HepG2 (cell line): ENCODE measurements around the gene SOWAHA. TPM values are rescaled to one million over a fixed set of nuclear protein-coding genes. Genes with fewer than 3 reads are reported as not detected.
A peak's percentile ranks its signal among the peaks of the same experiment; 100 is the strongest.

ENCODE experiments used
- AKAP8 ChIP-seq: sonication (generic); formaldehyde crosslinking; IDR thresholded peaks from 2 replicates; pipeline ENCODE4 v1.5.1; 2020; ENCODE audit warnings: mild to moderate bottlenecking, missing genetic modification reagents
- HES4 ChIP-seq: sonication (generic); formaldehyde crosslinking; IDR thresholded peaks from 2 replicates; pipeline ENCODE4 v1.9.0; 2021; ENCODE audit warnings: mild to moderate bottlenecking, missing genetic modification reagents, borderline replicate concordance
- HMG20A ChIP-seq: IDR thresholded peaks from 2 replicates; pipeline ENCODE4 v1.6.1; 2016; ENCODE audit warnings: borderline replicate concordance
- HNRNPH1 ChIP-seq: fragments of 200-400 bp; formaldehyde crosslinking; optimal IDR thresholded peaks from 2 replicates; pipeline ENCODE3; 2017; ENCODE audit warnings: mild to moderate bottlenecking, low read depth, low read length
- KDM4B ChIP-seq: sonication (generic); formaldehyde crosslinking; IDR thresholded peaks from 2 replicates; pipeline ENCODE4 v1.4.0; 2020; ENCODE audit warnings: missing genetic modification reagents
- PHF5A ChIP-seq: IDR thresholded peaks from one replicate; pipeline ENCODE4 v1.6.1; 2018; ENCODE audit warnings: low read depth, missing genetic modification reagents; ENCODE audit not compliant: unreplicated experiment
- RAD21 ChIP-seq: fragments of 450-650 bp; formaldehyde crosslinking; IDR thresholded peaks from 2 replicates; pipeline ENCODE4 v1.5.0; 2020; ENCODE audit warnings: mild to moderate bottlenecking
- SIN3A ChIP-seq: IDR thresholded peaks from 2 replicates; pipeline ENCODE4 v1.6.1; 2011; ENCODE audit warnings: low read depth, mild to moderate bottlenecking, control low read depth, low read length, borderline replicate concordance
- SMAD9 ChIP-seq: sonication (generic); formaldehyde crosslinking; IDR thresholded peaks from 2 replicates; pipeline ENCODE4 v1.5.1; 2020; ENCODE audit warnings: mild to moderate bottlenecking, missing genetic modification reagents
- THAP11 ChIP-seq: IDR thresholded peaks from 2 replicates; pipeline ENCODE4 v1.6.1; 2016; ENCODE audit warnings: missing biosample characterization, missing genetic modification reagents
- ZNF24 ChIP-seq: fragments of 450-650 bp; IDR thresholded peaks from 2 replicates; pipeline ENCODE4 v1.6.1; 2017; ENCODE audit warnings: antibody characterized with exemption, mild to moderate bottlenecking
- ZNF33B ChIP-seq: sonication (generic); formaldehyde crosslinking; IDR thresholded peaks from 2 replicates; pipeline ENCODE4 v1.5.1; 2020; ENCODE audit warnings: mild to moderate bottlenecking, missing genetic modification reagents
- ZNF34 ChIP-seq: sonication (generic); formaldehyde crosslinking; IDR thresholded peaks from 2 replicates; pipeline ENCODE4 v1.4.0; 2020; ENCODE audit warnings: mild to moderate bottlenecking, missing genetic modification reagents, borderline replicate concordance
- polyA plus RNA-seq, 8 experiments: library from polyadenylated mRNA; depleted of rRNA in 3 of 8; stranded (reverse) in 7 of 8; unstranded in 1 of 8; fragments of >200 nt; fragmentation: Illumina TruSeq in 4 of 8; extraction: Trizol in 4 of 8; gene quantifications; 2 replicates each; pipeline versions ENCODE4 v1.2.1 to v1.2.3, GENCODE V29; 2011 to 2016; ENCODE audit warnings: low read depth in 4 of 8, missing spikeins in 1 of 8, mixed read lengths in 1 of 8; ENCODE audit not compliant: insufficient read depth in 1 of 8
- total RNA-seq, 5 experiments: library from RNA; depleted of rRNA; stranded (reverse); fragments of >200 nt; fragmentation: Illumina TruSeq; extraction: Trizol; gene quantifications; 2 replicates each; pipeline ENCODE4 v1.2.3, GENCODE V29; 2016; ENCODE audit warnings: low read depth in 1 of 5
- TF ChIP-seq, protein P1 (sequence below): sonication (generic); formaldehyde crosslinking; IDR thresholded peaks from 2 replicates; pipeline ENCODE4 v1.4.0; 2020; ENCODE audit warnings: mild to moderate bottlenecking, low read depth, missing genetic modification reagents
- TF ChIP-seq, protein P2 (sequence below): IDR thresholded peaks from 2 replicates; pipeline ENCODE4 v1.6.1; 2016; ENCODE audit warnings: low read depth, borderline replicate concordance
- TF ChIP-seq, protein P3 (sequence below): sonication (generic); formaldehyde crosslinking; IDR thresholded peaks from 2 replicates; pipeline ENCODE4 v1.4.0; 2020; ENCODE audit warnings: mild to moderate bottlenecking, missing genetic modification reagents
- TF ChIP-seq, protein P4 (sequence below): sonication (generic); formaldehyde crosslinking; IDR thresholded peaks from 2 replicates; pipeline ENCODE4 v1.4.0; 2020; ENCODE audit warnings: missing genetic modification reagents
- TF ChIP-seq, protein P5 (sequence below): sonication (generic); formaldehyde crosslinking; IDR thresholded peaks from 2 replicates; pipeline ENCODE4 v1.4.0; 2020; ENCODE audit warnings: mild to moderate bottlenecking, missing genetic modification reagents, borderline replicate concordance

The SOWAHA gene
- total and polyA plus RNA-seq, 2 of the 13 experiments (the other 11 are each of a cell fraction or from before 2014, with no cell fraction given) = 0.95 to 1.9 TPM

DNA sequence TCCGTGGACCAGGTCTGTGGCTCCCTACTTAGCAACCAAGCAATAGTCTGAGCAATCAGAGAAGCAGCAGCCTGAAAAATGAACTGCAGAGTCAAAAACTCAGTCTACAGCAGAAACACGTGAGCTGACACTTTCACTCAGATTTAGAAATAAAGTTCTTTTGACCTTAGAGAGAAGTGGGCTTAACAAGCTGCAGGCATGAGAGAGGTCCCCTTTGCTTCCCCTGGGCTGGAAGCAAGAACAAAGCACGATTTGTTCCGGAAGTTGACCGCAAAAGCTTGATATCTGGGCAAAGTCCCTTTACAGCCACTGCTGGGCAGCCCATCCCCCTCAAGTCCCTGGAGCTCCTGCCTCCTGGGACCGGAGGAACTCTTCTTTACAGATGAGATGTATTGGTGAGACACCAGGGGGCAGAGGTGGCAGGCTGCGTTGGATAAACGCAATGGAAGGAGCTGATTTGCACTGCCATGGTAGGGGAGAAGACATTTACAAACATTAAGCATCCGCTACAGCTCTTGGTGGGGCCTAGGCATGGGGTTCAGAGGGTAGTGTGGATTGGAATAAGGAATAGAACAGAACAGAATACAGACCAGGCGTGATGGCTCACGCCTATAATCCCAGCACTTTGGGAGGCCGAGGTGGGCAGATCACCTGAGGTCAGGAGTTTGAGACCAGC lies 5.8 kb upstream of the SOWAHA start (continued):
- no peak for TF ChIP-seq KDM4B
- TF ChIP-seq ZNF33B (CRISPR knock-in tag) = no peak
- TF ChIP-seq THAP11 (CRISPR knock-in tag) = peak; percentile 71
- no peak; the same call in 1 of the 2 replicates for TF ChIP-seq AKAP8 (CRISPR knock-in tag)
- TF ChIP-seq, protein P1, sequence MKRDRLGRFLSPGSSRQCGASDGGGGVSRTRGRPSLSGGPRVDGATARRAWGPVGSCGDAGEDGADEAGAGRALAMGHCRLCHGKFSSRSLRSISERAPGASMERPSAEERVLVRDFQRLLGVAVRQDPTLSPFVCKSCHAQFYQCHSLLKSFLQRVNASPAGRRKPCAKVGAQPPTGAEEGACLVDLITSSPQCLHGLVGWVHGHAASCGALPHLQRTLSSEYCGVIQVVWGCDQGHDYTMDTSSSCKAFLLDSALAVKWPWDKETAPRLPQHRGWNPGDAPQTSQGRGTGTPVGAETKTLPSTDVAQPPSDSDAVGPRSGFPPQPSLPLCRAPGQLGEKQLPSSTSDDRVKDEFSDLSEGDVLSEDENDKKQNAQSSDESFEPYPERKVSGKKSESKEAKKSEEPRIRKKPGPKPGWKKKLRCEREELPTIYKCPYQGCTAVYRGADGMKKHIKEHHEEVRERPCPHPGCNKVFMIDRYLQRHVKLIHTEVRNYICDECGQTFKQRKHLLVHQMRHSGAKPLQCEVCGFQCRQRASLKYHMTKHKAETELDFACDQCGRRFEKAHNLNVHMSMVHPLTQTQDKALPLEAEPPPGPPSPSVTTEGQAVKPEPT (CRISPR knock-in tag) = no peak
- TF ChIP-seq, protein P2, sequence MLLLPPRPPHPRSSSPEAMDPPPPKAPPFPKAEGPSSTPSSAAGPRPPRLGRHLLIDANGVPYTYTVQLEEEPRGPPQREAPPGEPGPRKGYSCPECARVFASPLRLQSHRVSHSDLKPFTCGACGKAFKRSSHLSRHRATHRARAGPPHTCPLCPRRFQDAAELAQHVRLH = peak; percentile 79
- TF ChIP-seq ZNF24 = peak; percentile 22; the same call in 1 of the 2 replicates
- no peak for TF ChIP-seq HES4 (CRISPR knock-in tag)
- peak; percentile 77; the same call in 1 of the 2 replicates for TF ChIP-seq SIN3A
- TF ChIP-seq, protein P3, sequence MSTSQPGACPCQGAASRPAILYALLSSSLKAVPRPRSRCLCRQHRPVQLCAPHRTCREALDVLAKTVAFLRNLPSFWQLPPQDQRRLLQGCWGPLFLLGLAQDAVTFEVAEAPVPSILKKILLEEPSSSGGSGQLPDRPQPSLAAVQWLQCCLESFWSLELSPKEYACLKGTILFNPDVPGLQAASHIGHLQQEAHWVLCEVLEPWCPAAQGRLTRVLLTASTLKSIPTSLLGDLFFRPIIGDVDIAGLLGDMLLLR = 0 out of 2 replicates have a peak, but pooled peaks have one; percentile 18
- peak; percentile 95 for TF ChIP-seq RAD21 (CRISPR knock-in tag)
- no peak for TF ChIP-seq ZNF34 (CRISPR knock-in tag)
- no peak for TF ChIP-seq SMAD9 (CRISPR knock-in tag)
- TF ChIP-seq, protein P4, sequence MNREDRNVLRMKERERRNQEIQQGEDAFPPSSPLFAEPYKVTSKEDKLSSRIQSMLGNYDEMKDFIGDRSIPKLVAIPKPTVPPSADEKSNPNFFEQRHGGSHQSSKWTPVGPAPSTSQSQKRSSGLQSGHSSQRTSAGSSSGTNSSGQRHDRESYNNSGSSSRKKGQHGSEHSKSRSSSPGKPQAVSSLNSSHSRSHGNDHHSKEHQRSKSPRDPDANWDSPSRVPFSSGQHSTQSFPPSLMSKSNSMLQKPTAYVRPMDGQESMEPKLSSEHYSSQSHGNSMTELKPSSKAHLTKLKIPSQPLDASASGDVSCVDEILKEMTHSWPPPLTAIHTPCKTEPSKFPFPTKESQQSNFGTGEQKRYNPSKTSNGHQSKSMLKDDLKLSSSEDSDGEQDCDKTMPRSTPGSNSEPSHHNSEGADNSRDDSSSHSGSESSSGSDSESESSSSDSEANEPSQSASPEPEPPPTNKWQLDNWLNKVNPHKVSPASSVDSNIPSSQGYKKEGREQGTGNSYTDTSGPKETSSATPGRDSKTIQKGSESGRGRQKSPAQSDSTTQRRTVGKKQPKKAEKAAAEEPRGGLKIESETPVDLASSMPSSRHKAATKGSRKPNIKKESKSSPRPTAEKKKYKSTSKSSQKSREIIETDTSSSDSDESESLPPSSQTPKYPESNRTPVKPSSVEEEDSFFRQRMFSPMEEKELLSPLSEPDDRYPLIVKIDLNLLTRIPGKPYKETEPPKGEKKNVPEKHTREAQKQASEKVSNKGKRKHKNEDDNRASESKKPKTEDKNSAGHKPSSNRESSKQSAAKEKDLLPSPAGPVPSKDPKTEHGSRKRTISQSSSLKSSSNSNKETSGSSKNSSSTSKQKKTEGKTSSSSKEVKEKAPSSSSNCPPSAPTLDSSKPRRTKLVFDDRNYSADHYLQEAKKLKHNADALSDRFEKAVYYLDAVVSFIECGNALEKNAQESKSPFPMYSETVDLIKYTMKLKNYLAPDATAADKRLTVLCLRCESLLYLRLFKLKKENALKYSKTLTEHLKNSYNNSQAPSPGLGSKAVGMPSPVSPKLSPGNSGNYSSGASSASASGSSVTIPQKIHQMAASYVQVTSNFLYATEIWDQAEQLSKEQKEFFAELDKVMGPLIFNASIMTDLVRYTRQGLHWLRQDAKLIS = no peak; the same call in 1 of the 2 replicates
- peak; percentile 80; the same call in 1 of the 2 replicates for TF ChIP-seq HMG20A (CRISPR knock-in tag)
- TF ChIP-seq, protein P5, sequence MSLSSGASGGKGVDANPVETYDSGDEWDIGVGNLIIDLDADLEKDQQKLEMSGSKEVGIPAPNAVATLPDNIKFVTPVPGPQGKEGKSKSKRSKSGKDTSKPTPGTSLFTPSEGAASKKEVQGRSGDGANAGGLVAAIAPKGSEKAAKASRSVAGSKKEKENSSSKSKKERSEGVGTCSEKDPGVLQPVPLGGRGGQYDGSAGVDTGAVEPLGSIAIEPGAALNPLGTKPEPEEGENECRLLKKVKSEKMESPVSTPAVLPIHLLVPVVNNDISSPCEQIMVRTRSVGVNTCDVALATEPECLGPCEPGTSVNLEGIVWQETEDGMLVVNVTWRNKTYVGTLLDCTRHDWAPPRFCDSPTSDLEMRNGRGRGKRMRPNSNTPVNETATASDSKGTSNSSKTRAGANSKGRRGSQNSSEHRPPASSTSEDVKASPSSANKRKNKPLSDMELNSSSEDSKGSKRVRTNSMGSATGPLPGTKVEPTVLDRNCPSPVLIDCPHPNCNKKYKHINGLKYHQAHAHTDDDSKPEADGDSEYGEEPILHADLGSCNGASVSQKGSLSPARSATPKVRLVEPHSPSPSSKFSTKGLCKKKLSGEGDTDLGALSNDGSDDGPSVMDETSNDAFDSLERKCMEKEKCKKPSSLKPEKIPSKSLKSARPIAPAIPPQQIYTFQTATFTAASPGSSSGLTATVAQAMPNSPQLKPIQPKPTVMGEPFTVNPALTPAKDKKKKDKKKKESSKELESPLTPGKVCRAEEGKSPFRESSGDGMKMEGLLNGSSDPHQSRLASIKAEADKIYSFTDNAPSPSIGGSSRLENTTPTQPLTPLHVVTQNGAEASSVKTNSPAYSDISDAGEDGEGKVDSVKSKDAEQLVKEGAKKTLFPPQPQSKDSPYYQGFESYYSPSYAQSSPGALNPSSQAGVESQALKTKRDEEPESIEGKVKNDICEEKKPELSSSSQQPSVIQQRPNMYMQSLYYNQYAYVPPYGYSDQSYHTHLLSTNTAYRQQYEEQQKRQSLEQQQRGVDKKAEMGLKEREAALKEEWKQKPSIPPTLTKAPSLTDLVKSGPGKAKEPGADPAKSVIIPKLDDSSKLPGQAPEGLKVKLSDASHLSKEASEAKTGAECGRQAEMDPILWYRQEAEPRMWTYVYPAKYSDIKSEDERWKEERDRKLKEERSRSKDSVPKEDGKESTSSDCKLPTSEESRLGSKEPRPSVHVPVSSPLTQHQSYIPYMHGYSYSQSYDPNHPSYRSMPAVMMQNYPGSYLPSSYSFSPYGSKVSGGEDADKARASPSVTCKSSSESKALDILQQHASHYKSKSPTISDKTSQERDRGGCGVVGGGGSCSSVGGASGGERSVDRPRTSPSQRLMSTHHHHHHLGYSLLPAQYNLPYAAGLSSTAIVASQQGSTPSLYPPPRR = peak; percentile 81; the same call in 1 of the 2 replicates
- no peak for TF ChIP-seq HNRNPH1
- TF ChIP-seq PHF5A (CRISPR knock-in tag) = no peak
